ENCODE measurements around the gene PROKR1.
"Not testable (repeated sequence)": the region's sequence is repeated elsewhere in the genome, so short reads cannot be mapped to it uniquely, and the experiment has no call there.

The PROKR1 gene

DNA sequence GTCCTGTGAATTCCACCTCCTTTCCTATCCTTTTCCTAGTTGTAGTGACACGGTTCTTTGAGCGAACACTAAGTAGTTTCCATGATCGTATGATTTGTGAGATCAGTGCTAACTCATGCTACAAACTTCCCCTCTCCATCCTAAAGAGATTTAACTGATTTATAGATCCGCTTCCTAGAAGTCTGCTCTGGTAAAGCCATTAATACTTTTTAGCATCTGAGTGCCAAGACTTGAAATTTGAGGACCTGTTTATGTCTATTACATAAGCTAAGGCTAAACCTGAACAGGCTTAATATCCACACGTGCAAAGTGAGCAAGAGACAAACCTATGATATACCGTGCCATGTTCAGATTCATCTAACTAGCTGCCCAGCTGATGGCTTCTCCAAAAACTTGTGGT is 14.9 kb downstream of the PROKR1 start:
- no peak for DNase-seq (ENCODE audit: low read depth, low spot score)

DNA sequence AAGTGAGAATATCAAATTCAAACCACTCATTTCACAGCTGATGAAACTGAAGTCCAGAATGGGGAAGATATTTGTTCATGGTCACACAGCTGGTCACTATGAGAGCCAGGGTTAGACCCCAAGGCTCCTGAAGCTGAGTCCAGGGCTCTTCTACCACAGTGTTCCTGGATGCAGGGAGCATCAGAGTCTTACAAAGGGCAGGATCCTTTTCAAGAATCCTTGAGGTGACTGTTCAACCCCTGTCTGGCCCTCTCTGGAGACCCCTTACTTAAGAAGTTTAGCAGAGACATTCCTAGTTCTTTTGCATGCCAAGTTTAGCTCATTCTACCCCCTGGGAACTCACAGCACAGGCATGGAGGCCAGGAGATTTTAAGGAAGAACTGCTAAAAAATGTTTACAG is 15.7 kb downstream of the PROKR1 start:
- DNase-seq (ENCODE audit: low read depth, low spot score) = no peak

DNA sequence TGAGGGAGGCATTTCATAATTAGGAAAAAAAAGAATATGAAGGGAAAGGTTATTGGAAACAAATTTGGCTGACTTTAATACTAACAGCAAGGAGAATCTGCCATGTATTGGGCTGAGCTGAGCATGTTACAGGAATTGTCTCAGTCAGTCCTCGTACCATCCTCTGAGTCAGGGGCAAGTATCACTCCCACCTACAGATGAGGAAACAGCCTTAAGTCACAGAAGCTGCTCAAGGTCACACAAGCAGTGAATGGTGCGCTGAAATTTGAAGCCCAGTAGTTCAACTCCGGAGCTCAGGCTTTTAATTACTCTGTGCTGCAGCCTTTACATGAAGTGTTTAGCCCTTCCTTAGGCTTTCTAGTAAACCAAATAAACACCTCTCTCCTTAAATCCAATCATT is 17.3 kb downstream of the PROKR1 start:
- DNase-seq (ENCODE audit: low read depth, low spot score) = no peak

DNA sequence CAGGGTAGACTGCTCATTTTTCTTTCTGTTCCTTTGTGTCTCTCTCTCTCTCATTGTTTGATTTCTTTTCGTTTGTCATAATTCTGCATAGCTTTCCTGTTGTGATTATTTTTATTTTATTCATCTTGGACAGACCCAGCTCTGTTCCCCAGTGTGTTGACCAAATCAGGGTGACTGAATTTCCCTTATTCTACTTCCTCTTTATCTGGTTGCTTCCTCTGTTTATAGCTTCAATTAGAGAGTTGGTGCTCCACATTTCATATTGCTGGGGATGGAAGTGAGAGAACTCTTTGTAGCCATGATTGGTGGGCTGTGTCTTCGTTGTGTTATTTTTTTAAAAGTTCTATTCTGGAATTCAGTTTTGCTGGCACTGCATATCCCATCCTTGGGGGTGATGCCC is 19.1 kb downstream of the PROKR1 start:
- DNase-seq (ENCODE audit: low read depth, low spot score) = no peak

DNA sequence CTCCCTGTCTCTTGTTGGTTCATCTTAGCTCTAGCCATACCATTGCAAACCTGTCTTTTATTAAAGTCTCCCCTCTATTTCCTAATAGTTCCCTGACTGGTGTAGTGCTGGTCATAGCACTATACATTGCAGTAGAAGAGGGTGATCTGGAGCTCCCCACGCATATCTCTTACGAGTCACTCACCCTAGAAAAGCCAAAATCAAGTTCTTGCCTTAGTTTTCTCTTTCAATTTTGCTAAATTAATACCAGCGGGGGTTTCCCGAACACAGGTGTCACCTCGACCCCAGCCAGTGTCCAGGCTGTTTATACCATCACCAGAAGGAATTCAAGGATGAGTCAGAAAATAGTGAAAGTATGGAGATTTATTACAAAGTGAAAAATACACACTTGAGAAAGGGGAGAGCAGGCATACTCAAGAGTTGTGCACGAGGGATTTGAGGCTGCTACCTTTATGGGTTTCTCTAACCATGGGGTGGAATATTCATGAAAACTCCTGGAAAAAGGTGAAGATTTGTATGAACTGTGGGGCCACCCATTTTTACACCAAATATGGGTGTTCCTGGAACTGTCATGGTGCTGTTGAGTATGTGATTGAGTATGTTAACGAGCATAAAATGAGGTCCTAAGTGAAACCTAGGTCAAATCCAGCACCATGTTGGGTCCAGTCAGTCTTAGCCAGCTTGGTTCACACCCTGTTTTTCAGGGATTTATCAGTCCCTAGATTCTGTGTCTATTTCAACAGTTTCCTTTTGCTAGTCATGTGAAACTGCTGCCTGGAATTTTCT is 20.2 kb downstream of the PROKR1 start:
- DNase-seq (ENCODE audit: low read depth, low spot score) = no peak

DNA sequence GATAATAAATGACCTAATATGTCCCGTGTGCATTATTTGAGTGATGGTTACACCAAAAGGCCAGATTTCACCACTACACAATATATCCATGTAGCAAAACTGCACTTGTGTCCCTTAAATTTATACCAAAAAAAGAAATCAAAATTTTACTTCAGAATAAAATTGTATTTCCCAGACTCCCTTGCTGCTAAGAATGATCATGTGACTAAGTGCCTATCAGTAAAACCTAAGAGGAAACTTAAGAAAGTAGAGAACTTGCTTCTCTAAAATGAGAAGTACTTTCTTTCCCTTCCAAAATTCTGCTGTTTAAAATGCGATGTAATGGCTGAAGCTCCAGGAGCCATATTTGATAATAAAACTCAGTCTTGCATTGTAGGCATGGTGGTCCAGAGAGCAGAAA is 24.0 kb downstream of the PROKR1 start:
- DNase-seq (ENCODE audit: low read depth, low spot score) = no peak

DNA sequence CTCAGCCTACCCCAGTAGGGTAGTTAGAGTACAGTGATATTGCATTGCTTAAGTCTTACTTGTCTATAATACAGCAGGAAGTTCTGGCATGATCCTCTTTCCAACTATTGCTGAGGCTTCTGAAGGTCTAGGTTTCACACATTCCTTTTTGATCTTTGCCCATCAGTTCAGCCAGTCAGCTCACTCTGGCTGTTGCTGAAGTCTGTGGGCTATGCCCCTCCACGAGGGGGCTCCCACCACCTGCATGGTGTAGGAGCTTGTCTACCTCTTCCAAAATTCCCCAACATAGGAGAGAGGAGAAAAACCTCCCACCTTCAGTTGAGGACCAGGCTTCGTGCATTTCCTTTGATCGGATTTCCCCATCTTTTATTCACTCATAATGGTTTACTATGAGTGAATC is 26.3 kb downstream of the PROKR1 start:
- no peak for DNase-seq (ENCODE audit: low read depth, low spot score)

DNA sequence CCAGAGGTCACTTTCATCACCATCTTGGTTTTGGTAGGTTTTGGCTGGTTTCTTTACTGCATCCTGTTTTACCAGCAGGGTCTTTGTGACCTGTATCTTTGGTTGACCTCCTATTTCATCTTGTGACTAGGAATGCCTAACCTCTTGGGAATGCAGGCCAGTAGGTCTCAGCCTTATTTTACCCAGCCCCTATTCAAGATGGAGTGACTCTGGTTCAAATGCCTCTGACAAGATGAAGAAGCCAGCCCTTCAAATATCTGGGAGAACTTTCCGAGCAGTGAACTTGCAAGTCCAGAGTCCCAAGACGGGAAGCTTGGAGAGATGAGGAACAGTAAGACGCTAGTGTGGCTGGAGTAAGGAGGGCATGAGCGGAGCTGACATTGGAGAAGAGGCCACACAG is 28.6 kb downstream of the PROKR1 start:
- DNase-seq (ENCODE audit: low read depth, low spot score) = no peak

DNA sequence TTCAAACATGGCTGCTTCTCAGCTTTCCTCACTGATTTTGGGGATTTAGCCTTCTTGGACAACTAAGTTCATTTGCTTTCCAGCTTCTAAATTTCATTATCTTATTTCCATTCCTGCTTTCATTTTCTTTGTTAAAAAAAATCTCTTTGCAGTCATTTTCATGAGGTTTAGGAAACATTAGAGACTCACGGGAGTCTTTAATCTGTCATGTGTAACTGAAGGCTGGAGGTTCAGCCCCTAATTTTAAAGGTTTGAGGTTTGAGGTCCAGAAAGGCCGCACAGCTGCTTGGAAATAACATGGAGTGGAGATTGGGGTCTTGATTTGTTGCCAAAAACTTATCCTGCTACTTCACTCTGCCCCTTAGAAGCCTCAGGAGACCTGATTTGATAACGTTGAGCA is 30.3 kb downstream of the PROKR1 start:
- DNase-seq (ENCODE audit: low read depth, low spot score) = no peak

DNA sequence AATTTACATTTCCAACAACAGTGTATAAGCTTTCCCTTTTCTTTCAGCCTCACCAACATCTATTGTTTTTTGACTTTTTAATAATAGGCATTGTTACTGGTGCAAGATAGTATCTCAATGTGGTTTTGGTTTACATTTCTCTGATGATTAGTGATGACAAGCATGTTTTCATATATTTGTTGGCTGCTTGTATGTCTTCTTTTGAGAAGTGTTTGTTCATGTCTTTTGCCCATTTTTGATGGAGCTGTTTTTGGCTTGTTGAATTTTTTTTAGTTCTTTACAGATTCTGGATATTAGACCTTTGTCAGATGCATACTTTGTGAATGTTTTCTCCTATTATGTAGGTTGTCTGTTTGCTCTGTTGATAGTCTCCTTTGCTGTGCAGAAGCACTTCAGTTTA is 32.1 kb downstream of the PROKR1 start:
- DNase-seq (ENCODE audit: low read depth, low spot score) = no peak

DNA sequence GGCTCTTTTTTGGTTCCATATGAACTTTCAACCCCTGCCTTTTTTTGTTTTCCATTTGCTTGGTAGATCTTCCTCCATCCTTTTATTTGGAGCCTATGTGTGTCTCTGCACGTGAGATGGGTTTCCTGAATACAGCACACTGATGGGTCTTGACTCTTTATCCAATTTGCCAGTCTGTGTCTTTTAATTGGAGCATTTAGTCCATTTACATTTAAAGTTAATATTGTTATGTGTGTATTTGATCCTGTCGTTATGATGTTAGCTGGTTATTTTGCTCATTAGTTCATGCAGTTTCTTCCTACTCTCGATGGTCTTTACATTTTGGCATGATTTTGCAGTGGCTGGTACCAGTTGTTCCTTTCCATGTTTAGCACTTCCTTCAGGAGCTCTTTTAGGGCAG is 34.5 kb downstream of the PROKR1 start:
- DNase-seq (ENCODE audit: low read depth, low spot score) = not testable (repeated sequence)

DNA sequence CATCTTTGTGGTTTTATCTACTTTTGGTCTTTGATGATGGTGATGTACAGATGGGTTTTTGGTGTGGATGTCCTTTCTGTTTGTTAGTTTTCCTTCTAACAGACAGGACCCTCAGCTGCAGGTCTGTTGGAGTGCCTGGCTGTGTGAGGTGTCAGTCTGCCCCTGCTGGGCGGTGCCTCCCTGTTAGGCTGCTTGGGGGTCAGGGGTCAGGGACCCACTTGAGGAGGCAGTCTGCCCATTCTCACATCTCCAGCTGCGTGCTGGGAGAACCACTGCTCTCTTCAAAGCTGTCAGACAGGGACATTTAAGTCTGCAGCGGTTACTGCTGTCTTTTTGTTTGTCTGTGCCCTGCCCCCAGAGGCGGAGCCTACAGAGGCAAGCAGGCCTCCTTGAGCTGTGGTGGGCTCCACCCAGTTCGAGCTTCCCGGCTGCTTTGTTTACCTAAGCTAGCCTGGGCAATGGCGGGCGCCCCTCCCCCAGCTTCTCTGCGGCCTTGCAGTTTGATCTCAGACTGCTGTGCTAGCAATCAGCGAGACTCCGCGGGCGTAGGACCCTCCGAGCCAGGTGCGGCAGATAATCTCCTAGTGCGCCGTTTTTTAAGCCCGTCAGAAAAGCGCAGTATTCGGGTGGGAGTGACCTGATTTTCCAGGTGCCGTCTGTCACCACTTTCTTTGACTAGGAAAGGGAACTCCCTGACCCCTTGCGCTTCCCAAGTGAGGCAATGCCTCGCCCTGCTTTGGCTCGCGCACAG is 36.0 kb downstream of the PROKR1 start:
- not testable (repeated sequence) for DNase-seq (ENCODE audit: low read depth, low spot score)

DNA sequence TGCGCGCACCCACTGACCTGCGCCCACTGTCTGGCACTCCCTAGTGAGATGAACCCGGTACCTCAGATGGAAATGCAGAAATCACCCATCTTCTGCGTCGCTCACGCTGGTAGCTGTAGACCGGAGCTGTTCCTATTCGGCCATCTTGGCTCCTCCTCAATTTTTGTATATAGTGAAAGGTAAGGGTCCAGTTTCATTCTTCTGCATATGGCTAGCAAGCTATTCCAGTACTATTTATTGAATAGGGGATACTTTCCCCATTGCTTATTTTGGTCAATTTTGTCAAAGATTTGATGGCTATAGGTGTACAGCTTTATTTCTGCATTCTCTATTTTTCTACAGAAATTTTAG is 36.5 kb downstream of the PROKR1 start:
- DNase-seq (ENCODE audit: low read depth, low spot score) = not testable (repeated sequence)

DNA sequence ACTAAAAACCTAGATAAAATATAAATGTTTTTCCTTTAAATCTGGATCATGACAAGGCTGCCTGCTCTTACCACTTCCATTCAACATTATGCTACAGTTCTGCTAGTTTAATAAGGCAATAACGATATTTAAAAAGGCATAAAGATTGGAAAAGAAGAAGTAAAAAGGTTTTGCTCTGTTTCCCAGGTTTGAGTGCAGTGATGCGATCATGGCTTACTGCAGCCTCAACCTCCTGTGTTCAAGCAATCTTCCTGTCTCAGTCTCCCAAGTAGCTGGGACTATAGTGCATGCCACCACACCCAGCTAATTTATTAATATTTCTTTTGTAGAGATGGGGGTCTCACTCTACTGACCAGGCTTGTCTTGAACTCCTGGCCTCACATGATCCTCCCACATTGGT is 40.8 kb downstream of the PROKR1 start:
- DNase-seq (ENCODE audit: low read depth, low spot score) = no peak

DNA sequence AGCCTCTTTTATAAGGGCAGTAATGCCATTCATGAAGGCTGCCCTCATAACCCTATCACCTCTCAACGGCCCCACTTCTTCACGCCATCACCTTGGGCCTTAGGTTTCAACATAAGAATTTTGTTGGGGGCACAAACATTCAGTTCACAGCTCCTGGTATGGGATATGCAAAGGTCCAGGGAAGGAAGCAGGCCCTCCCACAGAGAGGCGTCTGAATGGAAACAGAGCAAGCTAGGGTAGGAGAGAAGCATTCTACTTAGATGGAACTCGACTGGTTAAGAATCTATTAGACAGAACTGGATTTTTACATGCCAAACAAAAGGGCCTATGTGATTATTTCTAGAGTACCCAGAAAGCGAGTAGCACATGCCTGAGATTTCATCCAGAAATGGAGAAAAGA is 42.8 kb downstream of the PROKR1 start:
- no peak for DNase-seq (ENCODE audit: low read depth, low spot score)

DNA sequence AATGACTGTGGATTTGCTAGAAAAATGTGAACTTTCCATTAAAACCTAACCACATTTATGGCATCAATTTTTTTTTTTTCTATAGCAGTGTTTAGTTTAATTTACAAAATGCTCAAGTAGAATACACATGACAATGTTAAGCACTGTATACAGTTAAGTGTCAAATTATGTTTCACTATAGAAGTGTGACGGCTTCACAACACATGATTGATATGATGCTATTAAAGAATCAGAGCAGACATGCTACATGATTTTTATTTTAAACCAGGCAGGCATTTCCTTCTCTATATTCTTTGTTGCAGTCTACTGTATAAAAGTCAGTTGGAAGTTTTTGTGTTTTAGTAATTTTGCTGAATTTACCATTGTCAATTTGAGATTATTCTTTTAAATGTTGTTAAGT is 43.6 kb downstream of the PROKR1 start:
- DNase-seq (ENCODE audit: low read depth, low spot score) = no peak

DNA sequence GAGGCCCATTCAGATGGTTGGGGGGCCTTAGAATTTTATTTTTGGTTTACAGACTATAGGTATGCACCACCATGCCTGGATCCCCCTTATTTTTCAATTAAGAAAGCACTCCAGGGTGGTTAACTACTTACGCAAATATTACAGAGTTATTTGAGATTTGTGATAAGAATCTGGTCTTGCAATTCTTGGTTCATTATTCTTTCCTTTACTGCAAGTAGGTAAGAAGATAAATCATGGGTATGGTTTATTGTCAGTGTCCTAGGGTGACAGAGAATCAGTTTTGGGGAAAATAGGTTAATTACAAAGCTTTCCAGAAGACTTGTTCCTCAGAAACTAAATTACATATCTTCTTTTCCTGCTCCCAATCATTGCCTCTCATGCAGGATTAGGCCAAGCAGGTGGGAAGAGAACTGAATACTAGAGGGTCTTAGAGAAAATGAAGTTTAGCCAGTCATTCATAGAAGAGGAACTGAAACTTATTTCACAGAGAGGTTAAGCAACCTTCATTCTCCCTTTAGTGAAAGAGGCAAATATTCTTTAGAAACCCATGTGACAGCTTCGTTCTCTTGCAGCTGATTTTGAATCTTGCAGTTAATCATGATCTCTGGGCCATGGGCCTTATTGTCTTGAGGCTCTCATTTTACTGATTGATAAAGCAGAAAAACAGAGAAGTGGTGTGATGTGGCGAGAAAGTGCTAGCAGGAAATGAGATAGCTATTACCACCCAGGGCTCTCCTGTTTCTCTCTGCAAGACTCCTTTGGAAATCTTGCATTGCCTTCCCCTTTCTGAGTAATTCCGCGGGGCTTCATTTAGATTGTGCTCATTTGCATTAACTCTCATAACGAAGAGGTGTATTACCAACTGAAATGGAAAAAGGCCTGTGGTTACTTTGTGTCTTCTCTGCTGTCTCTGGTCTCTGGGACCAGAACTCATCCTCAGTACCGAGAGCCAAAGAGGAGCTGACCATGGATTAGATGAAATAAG is 46.5 kb downstream of the PROKR1 start:
- no peak for DNase-seq (ENCODE audit: low read depth, low spot score)

DNA sequence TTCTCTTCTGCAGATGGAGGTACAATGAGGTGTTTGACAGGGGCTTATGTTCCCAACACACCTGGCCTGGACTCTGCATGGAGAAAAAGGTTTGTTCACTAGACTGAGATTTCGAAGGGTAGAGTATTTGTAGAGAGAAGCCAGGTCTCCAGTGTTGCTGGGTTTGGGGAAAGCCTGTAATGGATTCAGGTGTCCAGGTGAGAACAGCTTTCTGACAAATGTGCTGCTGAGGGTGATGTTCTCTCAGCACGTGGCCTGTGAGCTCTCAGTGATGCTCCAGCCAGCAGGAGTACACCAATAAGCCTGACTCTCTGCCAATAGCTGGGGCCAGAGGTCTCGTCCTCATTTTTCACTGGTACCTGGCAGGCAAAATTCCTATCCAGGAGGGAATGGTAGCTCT is 47.5 kb downstream of the PROKR1 start:
- no peak for DNase-seq (ENCODE audit: low read depth, low spot score)

DNA sequence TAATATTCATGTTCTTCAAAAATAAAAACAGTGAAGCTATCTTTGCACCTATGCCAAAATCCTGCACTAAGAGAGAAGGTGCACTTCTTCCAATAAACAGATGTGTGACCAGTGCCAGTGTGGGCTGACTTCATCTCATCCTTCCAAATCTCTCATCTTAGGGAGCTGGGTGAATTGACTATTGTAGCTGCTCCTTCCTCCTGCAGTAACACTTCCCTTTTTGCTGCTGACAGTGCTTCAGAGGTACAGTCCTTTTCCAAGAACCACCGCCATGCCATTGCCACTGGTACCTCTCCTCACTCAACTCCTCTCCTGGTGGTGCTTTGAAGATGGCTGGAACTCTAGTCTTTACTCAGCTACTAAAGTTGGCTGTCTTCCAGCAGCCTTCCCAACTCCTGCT is 49.1 kb downstream of the PROKR1 start:
- DNase-seq (ENCODE audit: low read depth, low spot score) = no peak

DNA sequence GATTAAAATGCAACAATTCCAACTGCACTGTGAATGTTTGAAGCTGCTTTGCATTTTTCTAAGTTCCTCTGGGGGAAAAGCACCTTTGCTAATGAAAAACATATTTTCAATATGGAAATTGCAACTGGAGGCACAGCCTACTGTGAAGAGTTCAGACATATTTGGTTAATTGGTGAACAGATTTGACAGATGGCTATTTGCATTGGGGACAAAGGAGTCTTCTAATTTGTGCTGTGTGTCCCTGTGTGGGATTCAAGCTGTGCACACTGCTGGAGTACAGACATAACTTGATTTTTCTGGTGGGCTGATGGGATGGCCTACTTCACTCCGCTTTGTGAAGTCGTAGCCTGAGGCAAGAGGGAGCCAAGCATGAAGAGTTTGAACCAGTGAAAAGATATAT is 50.6 kb downstream of the PROKR1 start:
- no peak for DNase-seq (ENCODE audit: low read depth, low spot score)

DNA sequence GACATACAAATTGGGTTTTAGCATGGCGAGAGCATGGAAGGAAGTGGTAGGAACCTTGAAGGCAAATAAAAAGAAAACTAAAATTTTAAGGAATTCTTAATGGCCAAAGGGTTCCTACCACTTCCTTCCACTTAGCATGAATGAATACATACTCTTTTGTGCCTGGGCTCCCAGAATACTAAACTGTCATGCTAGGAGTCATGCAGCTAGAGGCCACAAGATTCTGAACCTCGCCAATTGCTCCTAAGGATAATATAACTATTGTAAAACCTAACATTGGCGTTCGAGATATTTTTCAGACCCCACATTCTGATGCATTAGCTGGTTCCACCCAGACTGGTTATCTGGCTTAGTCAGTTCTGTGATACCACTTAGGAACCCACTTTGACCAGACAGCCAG is 52.6 kb downstream of the PROKR1 start:
- no peak for DNase-seq (ENCODE audit: low read depth, low spot score)

DNA sequence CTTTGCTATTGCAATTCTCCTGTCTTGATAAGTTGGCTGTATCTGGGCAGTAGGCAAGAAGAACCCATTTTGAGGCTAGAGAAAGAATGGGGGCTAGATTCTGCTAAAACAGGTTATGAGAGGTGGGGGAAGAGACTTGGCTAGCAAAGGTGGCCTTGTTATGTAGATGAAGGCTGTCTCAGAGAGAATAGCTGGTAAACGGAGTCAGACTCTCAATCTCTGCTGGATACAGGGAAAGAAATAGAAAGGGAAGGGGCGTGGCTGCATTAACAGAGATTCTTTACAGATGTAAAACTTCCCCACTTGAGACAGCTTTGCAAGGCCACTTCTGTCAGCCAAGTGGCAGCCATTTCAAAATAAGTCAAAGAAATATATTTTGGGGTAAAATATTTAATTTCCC is 53.2 kb downstream of the PROKR1 start:
- no peak for DNase-seq (ENCODE audit: low read depth, low spot score)

Measured in activated naive CD8-positive, alpha-beta T cell treated with anti-CD3 and anti-CD28 coated beads, Interleukin-2, amount 50 U/mL, for 16 hours (primary cell).